Left ventricle myocardium inferior (tissue), 1 donor: ENCODE data around the gene CDX2. TPM values are rescaled to one million over a fixed set of nuclear protein-coding genes. Genes with fewer than 3 reads are reported as not detected.

Source experiments
- DNase-seq: peaks from one replicate; pipeline ENCODE4 v3.0.0-alpha.2; 2020
- H3K27ac ChIP-seq: fragments of 200-600 bp; replicated peaks from 2 replicates; pipeline ENCODE4 v1.8.0; 2021
- H3K27me3 ChIP-seq: fragments of 200-600 bp; 2 replicates; pipeline ENCODE4 v1.8.0; 2021; ENCODE audit warnings: low read depth
- H3K36me3 ChIP-seq: fragments of 200-600 bp; 2 replicates; pipeline ENCODE4 v1.8.0; 2021
- H3K4me1 ChIP-seq: fragments of 200-600 bp; 2 replicates; pipeline ENCODE4 v1.8.0; 2021
- H3K4me3 ChIP-seq: fragments of 200-600 bp; 2 replicates; pipeline ENCODE4 v1.8.0; 2021; ENCODE audit warnings: mild to moderate bottlenecking, moderate library complexity
- H3K9me3 ChIP-seq: fragments of 200-600 bp; replicated peaks from 2 replicates; pipeline ENCODE4 v1.8.0; 2021
- CTCF ChIP-seq: fragments of 200-600 bp; IDR thresholded peaks from 2 replicates; pipeline ENCODE4 v1.8.0; 2021; ENCODE audit warnings: antibody characterized with exemption, mild to moderate bottlenecking, borderline replicate concordance
- intact Hi-C: fragments of 100-400 bp; cut with micrococcal nuclease; formaldehyde crosslinking; loops from one replicate; pipeline ENCODE4 v1.11.0; 2022
- total RNA-seq: library from RNA; stranded (reverse); fragmentation: NEBNext Ultra II Directional; extraction: Animal tissue kit (Norgen Biotek cat#: 25700); gene quantifications from one replicate; pipeline ENCODE4 v1.2.1, GENCODE V29; 2021
- donor health status: DM: no; HTN: yes; CAD: no; lungs with severe emphysema.

Gene CDX2
- total RNA-seq, 1 donor from 2014 or later = not detected

GRCh38 chr13:27972478-27972820 lies 3.3 kb upstream of the CDX2 start:
- Histone ChIP-seq H3K27me3 (peaks cover 100% of the 10 kb centered on the region), H3K27ac (no peak overlapping the region)
- TF ChIP-seq CTCF = no peak

GRCh38 chr13:27971776-27972477 lies 2.8 kb upstream of the CDX2 start:
- Histone ChIP-seq H3K9me3 (no peaks in the 10 kb centered on the region), H3K27me3 (peaks cover 100% of the 10 kb centered on the region), H3K27ac (no peak overlapping the region), H3K36me3 (no peaks in the 10 kb centered on the region), H3K4me1 (peaks cover 27% of the 10 kb centered on the region), H3K4me3 (no peak overlapping the region)
- DNase-seq = no peak
- intact Hi-C loops = no loop called here
- no peak for TF ChIP-seq CTCF

More at GRCh38 chr13:27972478-27972820, 3.3 kb upstream of the CDX2 start:
- Histone ChIP-seq H3K4me3 (no peak overlapping the region), H3K36me3 (no peaks in the 10 kb centered on the region), H3K9me3 (no peaks in the 10 kb centered on the region), H3K4me1 (peaks cover 23% of the 10 kb centered on the region)
- no peak for DNase-seq
- intact Hi-C loops = no loop called here

- Histone ChIP-seq H3K4me1 (peaks cover 34% of the 10 kb centered on the region), H3K4me3 (no peak overlapping the region), H3K27me3 (peaks cover 100% of the 10 kb centered on the region), H3K9me3 (no peaks in the 10 kb centered on the region), H3K27ac (no peak overlapping the region), H3K36me3 (no peaks in the 10 kb centered on the region)
- no peak for DNase-seq
- no peak for TF ChIP-seq CTCF
- intact Hi-C loops = no loop called here
Measured at GRCh38 chr13:27971236-27971645, 2.1 kb upstream of the CDX2 start.

- H3K4me3 ChIP-seq = no peak overlapping the region
- H3K36me3 ChIP-seq = no peaks in the 10 kb centered on the region
- no peak for TF ChIP-seq CTCF
- intact Hi-C loops = no loop called here
- DNase-seq = no peak
- peaks cover 32% of the 10 kb centered on the region for H3K4me1 ChIP-seq
- H3K27me3 ChIP-seq = peaks cover 100% of the 10 kb centered on the region
- no peaks in the 10 kb centered on the region for H3K9me3 ChIP-seq
- H3K27ac ChIP-seq = no peak overlapping the region
Measured at GRCh38 chr13:27970382-27971235, 1.5 kb upstream of the CDX2 start.

GRCh38 chr13:27969866-27970229 lies 733 bp upstream of the CDX2 start:
- peaks cover 100% of the 10 kb centered on the region for H3K27me3 ChIP-seq

More at GRCh38 chr13:27969866-27970229, 733 bp upstream of the CDX2 start:
- DNase-seq = no peak
- H3K9me3 ChIP-seq = no peaks in the 10 kb centered on the region
- H3K4me3 ChIP-seq = no peak overlapping the region
- peaks cover 31% of the 10 kb centered on the region for H3K4me1 ChIP-seq
- no peak for TF ChIP-seq CTCF
- intact Hi-C loops = no loop called here
- no peak overlapping the region for H3K27ac ChIP-seq
- no peaks in the 10 kb centered on the region for H3K36me3 ChIP-seq
